ENCODE data around the gene B3GNT5.
A peak's percentile ranks its signal among the peaks of the same experiment; 100 is the strongest.

B3GNT5 gene

DNA sequence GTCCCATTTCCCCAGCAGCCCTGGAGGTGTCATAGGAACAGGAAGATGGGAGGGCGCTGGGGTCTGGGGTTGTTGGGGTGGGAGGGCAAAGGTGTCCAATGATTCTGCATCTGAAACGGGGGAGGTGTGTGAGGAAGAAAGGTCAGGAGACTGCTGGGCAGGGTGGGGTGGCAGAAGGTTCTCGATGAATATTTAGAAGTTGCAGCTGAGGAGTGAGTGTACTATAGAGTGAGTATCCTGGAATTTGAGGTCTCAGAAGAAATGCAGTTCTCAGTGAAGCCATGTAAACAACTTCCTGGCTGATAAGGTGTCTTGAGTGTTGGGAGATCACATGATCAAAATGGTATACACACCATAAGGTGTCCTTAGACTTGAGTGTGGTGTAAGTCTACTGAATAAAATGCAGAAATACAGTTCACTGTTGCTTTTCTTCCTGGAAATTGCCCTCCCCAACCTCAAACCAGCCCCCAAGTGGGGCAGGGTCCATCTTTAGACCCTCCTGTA lies 9.9 kb downstream of the B3GNT5 start:
- H3K4me3 ChIP-seq (ENCODE audit: low read depth, low read length), result no peak overlapping the region
- no peak for DNase-seq (ENCODE audit: low read depth, low spot score)
- in situ Hi-C loops (cut with HindIII; ENCODE audit: low sequenced_read_pairs), result no loop called here
- TF ChIP-seq CTCF (IDR thresholded peaks at IDR 0.05; ENCODE audit: low read depth, low read length), result no peak

GRCh38 chr3:183264268-183264667 lies 11.2 kb downstream of the B3GNT5 start:
- DNase-seq (ENCODE audit: low read depth, low spot score), result no peak
- H3K4me3 ChIP-seq (ENCODE audit: low read depth, low read length), result no peak overlapping the region
- in situ Hi-C loops (cut with HindIII; ENCODE audit: low sequenced_read_pairs), result no loop called here
- TF ChIP-seq CTCF (IDR thresholded peaks at IDR 0.05; ENCODE audit: low read depth, low read length), result no peak

GRCh38 chr3:183265157-183265642 lies 12.1 kb downstream of the B3GNT5 start:
- DNase-seq (ENCODE audit: low read depth, low spot score), result peak; percentile 75
- H3K4me3 ChIP-seq (ENCODE audit: low read depth, low read length), result peak overlapping the region; percentile 19
- in situ Hi-C loops (cut with HindIII; ENCODE audit: low sequenced_read_pairs), result no loop called here
- TF ChIP-seq CTCF (IDR thresholded peaks at IDR 0.05; ENCODE audit: low read depth, low read length), result no peak

- peak overlapping the region; percentile 19 for H3K4me3 ChIP-seq (ENCODE audit: low read depth, low read length)
- no peak for TF ChIP-seq CTCF (IDR thresholded peaks at IDR 0.05; ENCODE audit: low read depth, low read length)
- in situ Hi-C loops (cut with HindIII; ENCODE audit: low sequenced_read_pairs), result no loop called here
- DNase-seq (ENCODE audit: low read depth, low spot score), result peak; percentile 93
Observed at GRCh38 chr3:183265834-183266417, 12.9 kb downstream of the B3GNT5 start.

GRCh38 chr3:183266454-183266853 lies 13.4 kb downstream of the B3GNT5 start:
- no peak for TF ChIP-seq CTCF (IDR thresholded peaks at IDR 0.05; ENCODE audit: low read depth, low read length)
- H3K4me3 ChIP-seq (ENCODE audit: low read depth, low read length), result no peak overlapping the region
- DNase-seq (ENCODE audit: low read depth, low spot score), result no peak
- in situ Hi-C loops (cut with HindIII; ENCODE audit: low sequenced_read_pairs), result no loop called here

- H3K4me3 ChIP-seq (ENCODE audit: low read depth, low read length), result no peak overlapping the region
- in situ Hi-C loops (cut with HindIII; ENCODE audit: low sequenced_read_pairs), result no loop called here
- TF ChIP-seq CTCF (IDR thresholded peaks at IDR 0.05; ENCODE audit: low read depth, low read length), result no peak
- no peak for DNase-seq (ENCODE audit: low read depth, low spot score)
Observed at GRCh38 chr3:183267140-183267539, 14.1 kb downstream of the B3GNT5 start.

All from astrocyte of the spinal cord (primary cell).